PC-3 (cell line): ENCODE data around the gene LRP10.
"Not testable (repeated sequence)": the region's sequence is repeated elsewhere in the genome, so short reads cannot be mapped to it uniquely, and the experiment has no call there.

Source experiments
- CTCF ChIP-seq: fragments of 300-600 bp; sonication (generic); conservative IDR thresholded peaks from 2 replicates; pipeline ENCODE4 v1.5.1; 2017; ENCODE audit warnings: antibody characterized with exemption, low read depth, mild to moderate bottlenecking, low read length
- EZH2 ChIP-seq: fragments of 300-600 bp; sonication (generic); IDR thresholded peaks from one replicate; pipeline ENCODE4 v1.6.1; 2017; ENCODE audit warnings: antibody characterized with exemption, mild to moderate bottlenecking, low read length; ENCODE audit not compliant: unreplicated experiment

- TF ChIP-seq CTCF, EZH2: not testable (repeated sequence)
Measured at GRCh38 chr14:22914836-22915235, 43.3 kb downstream of the LRP10 start.
